ENCODE results near the gene CBR1. TPM values are rescaled to one million over a fixed set of nuclear protein-coding genes. Genes with fewer than 3 reads are reported as not detected.

Gene CBR1
- polyA plus RNA-seq, 5 donors: 19.4 to 39.8 (median 27.1) TPM

DNA sequence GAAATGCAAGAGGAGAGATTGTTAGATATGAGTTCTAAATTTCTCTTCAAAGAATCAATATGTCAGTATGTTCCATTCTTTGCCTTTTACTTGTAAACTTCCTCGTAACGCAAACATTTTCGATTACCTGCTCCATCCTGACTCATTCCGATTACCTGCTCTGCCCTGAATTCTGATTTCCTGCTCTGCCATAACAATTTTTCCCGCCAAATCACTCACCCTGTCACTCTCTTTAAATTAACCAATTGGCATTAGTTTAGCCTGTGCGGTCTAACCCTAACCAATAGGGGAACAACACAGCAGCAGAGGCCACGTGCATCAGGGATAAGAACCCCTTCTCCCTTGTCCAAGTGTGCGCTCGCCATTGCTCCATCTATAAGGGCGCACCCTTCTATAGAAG lies 40.0 kb downstream of the CBR1 start:
- DNase-seq: no peak

DNA sequence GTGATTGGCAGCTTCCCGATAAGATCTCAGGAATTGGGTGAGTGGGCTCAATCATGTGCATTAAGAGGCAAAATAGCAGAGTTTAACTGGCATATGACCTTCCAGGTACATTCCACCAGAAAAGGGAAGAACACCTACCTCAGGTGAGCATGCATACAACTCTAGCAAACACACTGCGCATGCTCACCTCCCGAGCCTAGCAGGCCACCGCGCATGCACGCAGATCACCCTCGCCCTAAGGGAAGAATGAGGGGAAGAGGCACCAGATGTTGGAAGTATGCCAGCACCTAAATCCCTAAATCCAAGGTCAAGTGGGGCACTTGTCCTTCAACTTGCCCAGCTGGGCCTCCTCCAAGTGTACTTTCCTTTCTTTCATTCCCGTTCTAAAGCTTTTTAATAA lies 41.4 kb downstream of the CBR1 start:
- no peak for DNase-seq

DNA sequence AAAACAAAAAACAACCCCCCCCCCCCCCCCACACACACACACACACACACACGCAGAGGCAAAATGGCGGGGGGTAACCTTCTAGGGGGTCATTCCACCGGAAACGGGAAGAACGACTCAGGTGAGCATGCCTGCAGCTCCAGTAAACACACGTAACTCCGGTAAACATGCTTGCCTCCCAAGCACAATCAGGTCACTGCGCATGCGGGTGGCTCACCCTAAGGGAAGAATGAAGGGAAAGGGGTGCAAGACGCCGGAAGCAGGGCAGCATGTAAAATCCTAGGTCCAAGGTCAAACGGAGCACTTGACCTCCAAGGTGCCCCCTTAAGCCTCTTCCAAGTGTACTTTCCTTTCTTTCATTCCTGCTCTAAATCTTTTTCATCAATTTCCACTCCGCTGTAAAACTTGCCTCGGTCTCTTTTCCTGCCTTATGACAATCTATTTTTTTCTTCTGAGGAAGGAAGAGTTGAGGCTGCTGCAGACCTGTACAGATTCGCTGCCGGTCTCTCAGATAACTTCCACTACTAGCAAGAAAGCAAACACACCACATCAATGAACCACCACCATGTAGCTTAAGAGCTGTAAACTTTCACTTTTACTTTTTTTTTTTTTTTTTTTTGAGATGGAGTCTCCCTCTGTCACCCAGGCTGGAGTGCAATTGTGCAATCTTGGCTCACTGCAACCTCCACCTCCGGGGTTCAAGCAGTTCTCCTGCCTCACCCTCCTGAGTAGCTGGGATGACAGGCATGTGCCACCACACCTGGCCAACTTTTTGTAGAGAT lies 44.0 kb downstream of the CBR1 start:
- no peak for DNase-seq

DNA sequence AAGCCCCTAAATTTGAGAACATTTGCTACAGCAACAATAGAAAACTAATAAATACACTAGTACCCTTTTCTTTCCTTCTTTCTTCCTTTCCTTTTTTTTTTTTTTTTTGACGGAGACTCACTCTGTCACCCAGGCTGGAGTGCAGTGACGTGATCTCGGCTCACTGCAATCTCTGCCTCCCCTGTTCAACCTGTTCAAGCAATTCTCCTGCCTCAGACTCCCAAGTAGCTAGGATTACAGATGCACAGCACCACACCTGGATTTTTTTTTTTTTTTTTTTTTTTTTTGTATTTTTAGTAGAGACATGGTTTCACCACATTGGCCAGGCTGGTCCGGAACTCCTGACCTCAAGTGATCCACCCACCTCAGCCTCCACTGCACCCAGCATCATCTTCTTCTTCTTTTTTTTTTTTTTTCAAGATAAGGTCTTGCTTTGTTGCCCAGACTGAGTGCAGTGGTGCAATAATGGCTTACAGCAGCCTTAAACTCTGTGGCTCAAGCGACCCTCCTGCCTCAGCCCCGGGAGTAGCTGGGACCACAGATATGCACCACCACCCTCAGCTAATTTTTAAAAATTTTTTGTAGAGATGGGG lies 45.4 kb downstream of the CBR1 start:
- DNase-seq: no peak

DNA sequence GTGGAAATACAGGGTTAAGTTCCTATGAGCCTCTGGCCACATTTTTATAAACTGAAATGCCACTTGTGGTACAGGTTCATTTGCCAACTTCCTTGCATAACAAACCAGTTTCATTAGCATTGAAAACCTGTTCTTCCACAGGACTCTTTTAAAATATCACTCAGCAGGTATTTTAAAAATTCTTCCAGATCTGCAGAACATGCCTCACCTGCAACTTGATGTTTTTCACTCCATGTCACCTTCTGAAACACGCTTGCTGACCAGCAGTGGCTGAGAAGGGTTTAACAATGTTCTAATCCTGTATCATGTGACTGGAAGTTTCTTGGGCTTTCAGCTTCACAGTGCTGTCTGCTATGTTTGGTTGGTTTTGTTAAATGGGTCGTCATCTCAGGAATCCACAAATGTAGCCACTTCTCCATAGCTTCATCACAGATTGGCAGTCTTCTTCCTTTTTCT lies 47.5 kb downstream of the CBR1 start:
- DNase-seq: no peak

DNA sequence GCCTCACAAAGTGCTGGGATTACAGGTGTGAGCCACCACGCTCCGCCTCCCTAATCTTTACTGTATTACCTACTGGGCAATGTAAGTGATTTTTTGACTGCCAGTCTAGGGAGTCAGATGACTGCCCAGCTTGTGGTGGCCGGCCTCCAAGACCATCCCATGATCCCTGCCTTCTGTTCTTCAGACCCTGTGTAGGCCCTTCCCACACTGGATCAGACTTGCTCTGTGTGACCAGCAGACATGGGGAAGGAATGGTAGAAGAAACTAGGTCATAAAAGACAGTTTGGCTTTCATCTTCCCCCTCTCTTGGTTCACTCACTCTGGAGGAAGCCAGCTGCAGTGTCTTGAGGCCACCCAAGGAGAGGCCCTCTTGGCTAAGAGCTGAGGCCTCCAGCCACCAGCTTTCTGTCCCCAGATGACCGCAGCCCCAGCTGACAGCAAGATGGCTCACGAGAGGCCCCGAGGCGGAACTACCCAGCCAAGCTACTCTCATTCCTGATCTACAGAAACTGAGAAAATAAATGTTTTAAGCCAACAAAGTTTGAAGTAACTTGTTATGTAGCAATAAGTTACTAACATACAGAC lies 50.6 kb downstream of the CBR1 start:
- DNase-seq: peak; percentile 75

Other genes starting within 250 kb of the CBR1 start
- 10 to 100 TPM; 28.7 to 42.4 (median 36.8) TPM for gene SETD4, start 9.5 kb upstream of the CBR1 start, polyA plus RNA-seq (ENCODE audit: insufficient read depth in 1 of 5, insufficient read length in 5 of 5, low replicate concordance in 1 of 5)
- 1 to 10 TPM; 1.6 to 4.5 (median 2.8) TPM for gene CBR3, start 65.1 kb downstream of the CBR1 start, polyA plus RNA-seq (ENCODE audit: insufficient read depth in 1 of 5, insufficient read length in 5 of 5, low replicate concordance in 1 of 5)
- gene DOP1B, start 86.8 kb downstream of the CBR1 start, polyA plus RNA-seq (ENCODE audit: insufficient read depth in 1 of 5, insufficient read length in 5 of 5, low replicate concordance in 1 of 5): 1 to 10 TPM; 6.0 to 7.5 (median 6.3) TPM

Data from right lung (tissue), 5 donors.